ENCODE results near the gene PCGF3.

- TF ChIP-seq EZH2 (IDR thresholded peaks at IDR 0.05; ENCODE audit: insufficient read depth, poor library complexity, severe bottlenecking) (no peak), EZH2phosphoT487 (IDR thresholded peaks at IDR 0.05; ENCODE audit: insufficient read depth, low read depth) (no peak)
Measured at GRCh38 chr4:680091-680490, 25.5 kb upstream of the PCGF3 start.

Data from GM23248 (cell line).